ENCODE results near the gene NPHP4. TPM values are rescaled to one million over a fixed set of nuclear protein-coding genes. Genes with fewer than 3 reads are reported as not detected.

Gene NPHP4
- total and polyA plus RNA-seq, 2 donors (not counting 3 experiments of a cell fraction or from before 2014, with no cell fraction given): 4.4 to 11.7 TPM

GRCh38 chr1:5859766-5860165 lies 132.5 kb downstream of the NPHP4 start:
- Histone ChIP-seq H4K20me1 (replicated peaks; ENCODE audit: control insufficient read depth, extremely low read depth, insufficient read depth, low read length) (no peaks in the 10 kb centered on the region), H3K4me1 (ENCODE audit: control insufficient read depth, extremely low read depth, insufficient read depth, low read length) (no peaks in the 10 kb centered on the region), H2AFZ (ENCODE audit: low read depth, low read length) (no peak overlapping the region), H3K9me1 (replicated peaks; ENCODE audit: control insufficient read depth, extremely low read depth, insufficient read depth, low read length) (no peaks in the 10 kb centered on the region), H3K27ac (ENCODE audit: insufficient read depth, low read depth, low read length) (no peak overlapping the region), H3K9me3 (replicated peaks; ENCODE audit: control insufficient read depth, insufficient read depth, low read length) (no peaks in the 10 kb centered on the region), H3K4me3 (replicated peaks in 1 of 3; ENCODE audit: insufficient read depth in 1 of 3, low read depth in 1 of 3, low read length in 3 of 3) (no peak overlapping the region), H3K36me3 (ENCODE audit: control insufficient read depth in 2 of 2, extremely low read depth in 1 of 2, insufficient read depth in 2 of 2, low read length in 2 of 2) (no peaks in the 10 kb centered on the region), H3K9ac (replicated peaks; ENCODE audit: extremely low read depth, insufficient read depth, low read length) (no peak overlapping the region), H3K79me2 (ENCODE audit: control insufficient read depth, insufficient read depth, low read length) (no peaks in the 10 kb centered on the region), H3K4me2 (ENCODE audit: insufficient read depth, low read length) (no peak overlapping the region), H3K27me3 (ENCODE audit: control insufficient read depth in 2 of 2, insufficient read depth in 2 of 2, low read length in 2 of 2) (no peaks in the 10 kb centered on the region)
- dilution Hi-C loops (cut with MboI; ENCODE audit: extremely low pct_ligation_motif_present, low sequenced_read_pairs) (no loop called here), intact Hi-C loops (cut with micrococcal nuclease) (no loop called here)
- CTCF ChIA-PET: no interaction called here
- DNase-seq (ENCODE audit: low read depth, low spot score) (no peak), FAIRE-seq (no peak)
- TF ChIP-seq POLR2A (IDR thresholded peaks at IDR 0.05; ENCODE audit: low read depth, low read length): no peak
- no peak for TF ChIP-seq MYC (IDR thresholded peaks at IDR 0.05; ENCODE audit: low read depth, low read length)
- no peak for TF ChIP-seq GATA2 (IDR thresholded peaks at IDR 0.05; ENCODE audit: insufficient read depth, insufficient read length, low read depth, low read length)
- no peak for TF ChIP-seq FOS (IDR thresholded peaks at IDR 0.05; ENCODE audit: borderline replicate concordance, insufficient read depth, low read length)
- no peak for TF ChIP-seq CTCF (IDR thresholded peaks at IDR 0.05; ENCODE audit: extremely low read depth in 1 of 2, insufficient read depth in 1 of 2, low read depth in 1 of 2, low read length in 2 of 2)
- no peak for TF ChIP-seq JUN (IDR thresholded peaks at IDR 0.05; ENCODE audit: borderline replicate concordance, insufficient read depth, insufficient read length, low read depth)
- TF ChIP-seq POLR2AphosphoS5 (IDR thresholded peaks at IDR 0.05; ENCODE audit: insufficient read depth, low read depth, low read length): no peak
- TF ChIP-seq MAX (IDR thresholded peaks at IDR 0.05; ENCODE audit: insufficient read depth, insufficient read length): no peak
- TF ChIP-seq EZH2 (IDR thresholded peaks at IDR 0.05; ENCODE audit: borderline replicate concordance, low read depth, low read length, severe bottlenecking): no peak
- no TSS peak for BruUV-seq (replicated peaks)
- POLR2A ChIA-PET: no interaction called here

Data from endothelial cell of umbilical vein (primary cell).